SKM-1 treated with dmso at 0.1 percent for 144 hours (cell line): Measurements from ENCODE around the gene LTBP4.
"Not testable (repeated sequence)": the region's sequence is repeated elsewhere in the genome, so short reads cannot be mapped to it uniquely, and the experiment has no call there.

Experiments used
- DNase-seq: peaks from one replicate; lab custom pipeline; 2025; ENCODE audit not compliant: unreplicated experiment; lab: John Stamatoyannopoulos, UW

LTBP4 gene

GRCh38 chr19:40571831-40572495, 29.2 kb upstream of the LTBP4 start:
- no peak for DNase-seq

GRCh38 chr19:40575326-40575725, 25.8 kb upstream of the LTBP4 start:
- no peak for DNase-seq

GRCh38 chr19:40576151-40576584, 25.0 kb upstream of the LTBP4 start:
- no peak for DNase-seq

- peak; percentile 94 for DNase-seq
These were observed 24.4 kb upstream of the LTBP4 start, which contains the start of gene SHKBP1 for GRCh38 chr19:40576585-40577451. TSS of gene SHKBP1 (plus strand) at chr19:40576873. CDS start at chr19:40576900, 27 bp downstream.

GRCh38 chr19:40578442-40578908, 22.7 kb upstream of the LTBP4 start:
- DNase-seq, result peak; percentile 74

GRCh38 chr19:40580619-40581018, 20.6 kb upstream of the LTBP4 start:
- no peak for DNase-seq

- no peak for DNase-seq
These were observed 19.6 kb upstream of the LTBP4 start for GRCh38 chr19:40581531-40581930.

GRCh38 chr19:40582467-40582866, 18.7 kb upstream of the LTBP4 start:
- DNase-seq, result no peak

- DNase-seq, result no peak
These were observed 17.9 kb upstream of the LTBP4 start for GRCh38 chr19:40583283-40583682.

GRCh38 chr19:40584007-40584406, 17.2 kb upstream of the LTBP4 start:
- DNase-seq, result no peak

- DNase-seq, result peak; percentile 37
These were observed 15.8 kb upstream of the LTBP4 start for GRCh38 chr19:40585241-40585981.

GRCh38 chr19:40585982-40586422, 15.2 kb upstream of the LTBP4 start:
- no peak for DNase-seq

- no peak for DNase-seq
These were observed 14.6 kb upstream of the LTBP4 start for GRCh38 chr19:40586611-40587010.

- DNase-seq, result no peak
These were observed 12.9 kb upstream of the LTBP4 start for GRCh38 chr19:40588110-40588854.

GRCh38 chr19:40588926-40589569, 12.1 kb upstream of the LTBP4 start:
- DNase-seq, result no peak

- no peak for DNase-seq
These were observed 11.4 kb upstream of the LTBP4 start for GRCh38 chr19:40589591-40590429.

GRCh38 chr19:40590464-40591265, 10.5 kb upstream of the LTBP4 start:
- DNase-seq, result no peak

- DNase-seq, result not testable (repeated sequence)
These were observed 9.4 kb upstream of the LTBP4 start for GRCh38 chr19:40591724-40592123.
